Pancreas (tissue), 10 donors: ENCODE data around the gene KCNJ15. TPM values are rescaled to one million over a fixed set of nuclear protein-coding genes. Genes with fewer than 3 reads are reported as not detected.
A peak's percentile ranks its signal among the peaks of the same experiment; 100 is the strongest.

Experiments
- ATAC-seq, 4 donors: fragments of 200-7000 bp; cut with Tn5 transposase; one replicate each; pipeline versions ENCODE4 v1.8.0 to v1.9.1; 2020; ENCODE audit warnings: mild to moderate bottlenecking in 4 of 4, moderate library complexity in 4 of 4
- DNase-seq, 6 donors: peaks; one replicate each; pipeline ENCODE4 v3.0.0-alpha.2; 2020
- FAIRE-seq: peaks from 2 replicates; lab custom pipeline; 2012; peaks lifted over from hg19 to GRCh38; lab: Jason Lieb, UNC
- H3K27ac ChIP-seq, 4 donors: fragments of 200-600 bp; sonication (generic); 1 replicate in 3 of 4; 2 replicates in 1 of 4; pipeline versions ENCODE4 v1.5.0 to v1.8.0; 2020
- H3K27me3 ChIP-seq, 4 donors: fragments of 200-600 bp; one replicate each; pipeline ENCODE4 v1.8.0; 2021
- H3K36me3 ChIP-seq, 3 donors: fragments of 200-600 bp; sonication (generic) in 1 of 3; one replicate each; pipeline versions ENCODE4 v1.5.0 to v1.8.0; 2020 to 2021
- H3K4me1 ChIP-seq, 3 donors: fragments of 200-600 bp; one replicate each; pipeline ENCODE4 v1.8.0; 2021
- H3K4me3 ChIP-seq, 4 donors: fragments of 200-600 bp; sonication (generic) in 2 of 4; one replicate each; pipeline versions ENCODE4 v1.5.0 to v1.8.0; 2020 to 2021
- H3K9me3 ChIP-seq, 4 donors: fragments of 200-600 bp; one replicate each; pipeline ENCODE4 v1.8.0; 2021
- CTCF ChIP-seq, 4 donors: fragments of 200-600 bp; sonication (generic) in 3 of 4; IDR thresholded peaks; one replicate each; pipeline versions ENCODE4 v1.5.0 to v1.8.0; 2021; ENCODE audit warnings: antibody characterized with exemption in 4 of 4
- WGBS, 2 donors: extraction: QIAGEN DNeasy Blood & Tissue Kit; methylation state at CpG; one replicate each; pipeline ENCODE4 v1.1.7; 2013; 5-methylcytosine and 5-hydroxymethylcytosine counted together
- intact Hi-C, 3 donors: fragments of 100-400 bp; cut with DNase I; formaldehyde crosslinking; loops; one replicate each; pipeline versions ENCODE4 v1.11.1 to v1.14.2; 2022
- polyA plus RNA-seq, 2 donors: library from polyadenylated mRNA; stranded (reverse); fragments of 200-250 nt; gene quantifications; one replicate each; pipeline ENCODE4 v1.2.3, GENCODE V29; 2013
- total RNA-seq, 6 donors: library from RNA; stranded (reverse); fragmentation: NEBNext Ultra II Directional in 4 of 6; extraction: Animal tissue kit (Norgen Biotek cat#: 25700) in 4 of 6; gene quantifications; one replicate each; pipeline versions ENCODE4 v1.2.1 to v1.2.4, GENCODE V29; 2021 to 2023
- donor health status: healthy with polysubstance abuse.
- donor health status: DM: no; HTN: no; CAD: no; lungs with moderate emphysema.
- donor health status: DM: no; HTN: no; CAD: no.
- donor health status: control.
- donor health status: control.
- donor health status: Bipolar disorder and iron deficiency.
- donor health status: DM: yes; HTN: yes; CAD: no.
- donor health status: DM: no; HTN: no; CAD: no.
- donor health status: DM: no; HTN: no; CAD: no.
- donor health status: DM: yes; HTN: yes; CAD: no.

Gene KCNJ15
- total and polyA plus RNA-seq, 8 donors = 16.9 to 48.7 (median 31.0) TPM

- 96 to 98% methylated on average over 3 of the region's 3 CpGs for WGBS, 2 donors
- DNase-seq (no peak), FAIRE-seq (no peak), ATAC-seq (peak in 2 of 4 donors; percentile 33 to 73)
- H3K9me3 ChIP-seq = no peaks in the 10 kb centered on the region
- intact Hi-C loops = no loop called here
- no peaks in the 10 kb centered on the region for H3K36me3 ChIP-seq
- H3K4me3 ChIP-seq = no peak overlapping the region
- no peaks in the 10 kb centered on the region for H3K27me3 ChIP-seq
- H3K4me1 ChIP-seq = no peaks in the 10 kb centered on the region
- no peak for TF ChIP-seq CTCF (IDR thresholded peaks at IDR 0.05)
- no peak overlapping the region for H3K27ac ChIP-seq
Observed at GRCh38 chr21:38282921-38283320, 26.1 kb downstream of the KCNJ15 start.

GRCh38 chr21:38284216-38284615 lies 27.4 kb downstream of the KCNJ15 start:
- ATAC-seq (no peak), DNase-seq (no peak), FAIRE-seq (no peak)
- TF ChIP-seq CTCF (IDR thresholded peaks at IDR 0.05) = no peak
- Histone ChIP-seq H3K36me3 (no peaks in the 10 kb centered on the region), H3K27ac (no peak overlapping the region), H3K27me3 (no peaks in the 10 kb centered on the region), H3K9me3 (no peaks in the 10 kb centered on the region), H3K4me1 (no peaks in the 10 kb centered on the region), H3K4me3 (no peak overlapping the region)
- 82 to 84% methylated on average over 6 of the region's 6 CpGs for WGBS, 2 donors
- intact Hi-C loops = no loop called here

- no peak for TF ChIP-seq CTCF (IDR thresholded peaks at IDR 0.05)
- H3K4me1 ChIP-seq = no peaks in the 10 kb centered on the region
- H3K4me3 ChIP-seq = no peak overlapping the region
- WGBS, 2 donors = 61 to 65% methylated on average over 3 of the region's 3 CpGs
- ATAC-seq = no peak
- H3K36me3 ChIP-seq = peaks cover 0 to 5% (median 0%) of the 10 kb centered on the region in 3 donors
- H3K9me3 ChIP-seq = no peaks in the 10 kb centered on the region
- H3K27ac ChIP-seq = no peak overlapping the region
- no peak for DNase-seq
- intact Hi-C loops = no loop called here
- FAIRE-seq = no peak
- no peaks in the 10 kb centered on the region for H3K27me3 ChIP-seq
Observed at GRCh38 chr21:38286739-38287471, 30.1 kb downstream of the KCNJ15 start.

GRCh38 chr21:38287476-38287875 lies 30.7 kb downstream of the KCNJ15 start:
- intact Hi-C loops = no loop called here

More at GRCh38 chr21:38287476-38287875, 30.7 kb downstream of the KCNJ15 start:
- H3K4me3 ChIP-seq = no peak overlapping the region
- TF ChIP-seq CTCF (IDR thresholded peaks at IDR 0.05) = no peak
- no peak for FAIRE-seq
- no peaks in the 10 kb centered on the region for H3K4me1 ChIP-seq
- WGBS, 2 donors = 86 to 93% methylated on average over 1 of the region's 1 CpG
- DNase-seq = no peak
- no peaks in the 10 kb centered on the region for H3K27me3 ChIP-seq
- no peak overlapping the region for H3K27ac ChIP-seq
- no peaks in the 10 kb centered on the region for H3K9me3 ChIP-seq
- H3K36me3 ChIP-seq = peaks cover 0 to 9% (median 0%) of the 10 kb centered on the region in 3 donors
- ATAC-seq = no peak
